ENCODE data around the gene JUN.

Gene JUN

DNA sequence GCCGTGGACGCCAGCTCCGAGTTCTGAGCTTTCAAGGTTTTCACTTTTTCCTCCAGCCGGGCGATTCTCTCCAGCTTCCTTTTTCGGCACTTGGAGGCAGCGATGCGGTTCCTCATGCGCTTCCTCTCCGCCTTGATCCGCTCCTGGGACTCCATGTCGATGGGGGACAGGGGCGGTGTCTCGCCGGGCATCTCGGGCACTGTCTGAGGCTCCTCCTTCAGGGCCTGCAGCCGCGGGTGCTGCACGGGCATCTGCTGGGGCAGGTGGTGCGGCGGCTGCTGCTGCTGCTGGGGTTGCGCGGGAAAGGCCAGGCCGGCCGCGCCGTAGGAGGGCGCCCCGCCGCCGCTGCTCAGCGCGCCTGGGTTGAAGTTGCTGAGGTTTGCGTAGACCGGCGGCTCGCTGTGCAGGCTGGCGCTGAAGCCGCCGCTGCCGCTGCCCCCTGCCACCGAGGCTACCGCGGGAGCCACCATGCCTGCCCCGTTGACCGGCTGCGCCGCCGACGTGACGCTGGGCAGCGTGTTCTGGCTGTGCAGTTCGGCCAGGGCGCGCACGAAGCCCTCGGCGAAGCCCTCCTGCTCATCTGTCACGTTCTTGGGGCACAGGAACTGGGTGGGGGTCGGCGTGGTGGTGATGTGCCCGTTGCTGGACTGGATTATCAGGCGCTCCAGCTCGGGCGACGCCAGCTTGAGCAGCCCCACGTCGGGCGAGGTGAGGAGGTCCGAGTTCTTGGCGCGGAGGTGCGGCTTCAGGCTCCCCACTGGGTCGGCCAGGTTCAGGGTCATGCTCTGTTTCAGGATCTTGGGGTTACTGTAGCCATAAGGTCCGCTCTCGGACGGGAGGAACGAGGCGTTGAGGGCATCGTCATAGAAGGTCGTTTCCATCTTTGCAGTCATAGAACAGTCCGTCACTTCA lies 1.4 kb downstream of the JUN start:
- Histone ChIP-seq H2AFZ (ENCODE audit: low read length) (peak overlapping the region; percentile 39; the same call in 1 of the 2 replicates), H3F3A (ENCODE audit: low read depth) (no peaks in the 10 kb centered on the region), H3K4me3 (ENCODE audit: low read length, poor library complexity, severe bottlenecking) (peak overlapping the region; percentile 83), H3K9ac (ENCODE audit: low read depth, low read length, poor library complexity, severe bottlenecking) (peak overlapping the region; percentile 88), H3K9me3 (ENCODE audit: insufficient read depth, low read depth, low read length) (no peaks in the 10 kb centered on the region), H3K27me3 (ENCODE audit: insufficient read depth, low read length, poor library complexity, severe bottlenecking) (no peaks in the 10 kb centered on the region), H3K79me2 (ENCODE audit: insufficient read depth, low read length) (peaks cover 41% of the 10 kb centered on the region), H3K4me2 (ENCODE audit: low read depth, low read length, poor library complexity, severe bottlenecking) (peak overlapping the region; percentile 80), H3K4me1 (ENCODE audit: insufficient read depth, low read length, poor library complexity, severe bottlenecking) (peaks cover 29% of the 10 kb centered on the region), H4K20me1 (ENCODE audit: insufficient read depth, low read length, poor library complexity, severe bottlenecking) (peaks cover 6% of the 10 kb centered on the region), H3K9me2 (replicated peaks; ENCODE audit: low read depth, low read length) (no peaks in the 10 kb centered on the region), H3K36me3 (ENCODE audit: insufficient read depth, low read length) (no peaks in the 10 kb centered on the region)
- TF ChIP-seq, protein P1, sequence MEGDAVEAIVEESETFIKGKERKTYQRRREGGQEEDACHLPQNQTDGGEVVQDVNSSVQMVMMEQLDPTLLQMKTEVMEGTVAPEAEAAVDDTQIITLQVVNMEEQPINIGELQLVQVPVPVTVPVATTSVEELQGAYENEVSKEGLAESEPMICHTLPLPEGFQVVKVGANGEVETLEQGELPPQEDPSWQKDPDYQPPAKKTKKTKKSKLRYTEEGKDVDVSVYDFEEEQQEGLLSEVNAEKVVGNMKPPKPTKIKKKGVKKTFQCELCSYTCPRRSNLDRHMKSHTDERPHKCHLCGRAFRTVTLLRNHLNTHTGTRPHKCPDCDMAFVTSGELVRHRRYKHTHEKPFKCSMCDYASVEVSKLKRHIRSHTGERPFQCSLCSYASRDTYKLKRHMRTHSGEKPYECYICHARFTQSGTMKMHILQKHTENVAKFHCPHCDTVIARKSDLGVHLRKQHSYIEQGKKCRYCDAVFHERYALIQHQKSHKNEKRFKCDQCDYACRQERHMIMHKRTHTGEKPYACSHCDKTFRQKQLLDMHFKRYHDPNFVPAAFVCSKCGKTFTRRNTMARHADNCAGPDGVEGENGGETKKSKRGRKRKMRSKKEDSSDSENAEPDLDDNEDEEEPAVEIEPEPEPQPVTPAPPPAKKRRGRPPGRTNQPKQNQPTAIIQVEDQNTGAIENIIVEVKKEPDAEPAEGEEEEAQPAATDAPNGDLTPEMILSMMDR (conservative IDR thresholded peaks at IDR 0.05; ENCODE audit: low read length), result no peak
- TF ChIP-seq EZH2phosphoT487 (IDR thresholded peaks at IDR 0.05; ENCODE audit: borderline replicate concordance), result no peak

- Histone ChIP-seq H3K4me2 (ENCODE audit: low read depth, low read length, poor library complexity, severe bottlenecking) (peak overlapping the region; percentile 80), H3K36me3 (ENCODE audit: insufficient read depth, low read length) (no peaks in the 10 kb centered on the region), H3K79me2 (ENCODE audit: insufficient read depth, low read length) (peaks cover 41% of the 10 kb centered on the region), H3K4me1 (ENCODE audit: insufficient read depth, low read length, poor library complexity, severe bottlenecking) (peaks cover 29% of the 10 kb centered on the region), H4K20me1 (ENCODE audit: insufficient read depth, low read length, poor library complexity, severe bottlenecking) (peaks cover 6% of the 10 kb centered on the region), H2AFZ (ENCODE audit: low read length) (peak overlapping the region; percentile 39; the same call in 1 of the 2 replicates), H3K27me3 (ENCODE audit: insufficient read depth, low read length, poor library complexity, severe bottlenecking) (no peaks in the 10 kb centered on the region), H3K9ac (ENCODE audit: low read depth, low read length, poor library complexity, severe bottlenecking) (peak overlapping the region; percentile 88), H3F3A (ENCODE audit: low read depth) (no peaks in the 10 kb centered on the region), H3K9me3 (ENCODE audit: insufficient read depth, low read depth, low read length) (no peaks in the 10 kb centered on the region), H3K9me2 (replicated peaks; ENCODE audit: low read depth, low read length) (no peaks in the 10 kb centered on the region), H3K4me3 (ENCODE audit: low read length, poor library complexity, severe bottlenecking) (peak overlapping the region; percentile 83)
- TF ChIP-seq EZH2phosphoT487 (IDR thresholded peaks at IDR 0.05; ENCODE audit: borderline replicate concordance), result no peak
- TF ChIP-seq, protein P1 (conservative IDR thresholded peaks at IDR 0.05; ENCODE audit: low read length), result peak; percentile 64
Observed at GRCh38 chr1:58781541-58782177, 2.2 kb downstream of the JUN start.

DNA sequence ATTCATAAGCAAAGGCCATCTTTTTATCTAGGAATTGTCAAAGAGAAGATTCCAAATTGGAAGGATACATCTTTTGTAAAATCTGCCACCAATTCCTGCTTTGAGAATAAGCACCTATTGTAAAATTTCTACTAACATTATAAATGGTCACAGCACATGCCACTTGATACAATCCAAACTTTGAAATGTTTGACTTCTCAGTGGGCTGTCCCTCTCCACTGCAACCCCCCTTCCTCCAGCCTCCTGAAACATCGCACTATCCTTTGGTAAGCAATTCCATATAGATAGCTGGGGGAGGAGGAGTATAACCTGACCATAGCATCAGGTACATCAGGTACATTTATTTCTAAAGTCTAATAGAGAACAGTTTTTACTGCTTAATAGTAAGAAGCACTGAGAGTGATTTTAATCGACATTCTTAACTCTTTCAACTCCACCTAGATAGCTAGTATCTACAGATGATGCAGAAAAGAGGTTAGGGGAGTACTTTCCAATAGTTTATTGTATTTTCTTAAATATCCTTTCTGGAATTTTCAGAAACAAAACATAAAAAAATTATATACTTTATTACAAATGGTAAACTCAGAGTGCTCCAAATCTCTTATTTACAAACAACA lies 2.9 kb downstream of the JUN start:
- no peaks in the 10 kb centered on the region for H3K36me3 ChIP-seq (ENCODE audit: insufficient read depth, low read length)
- H3K4me3 ChIP-seq (ENCODE audit: low read length, poor library complexity, severe bottlenecking), result peak overlapping the region; percentile 83
- TF ChIP-seq, protein P1 (conservative IDR thresholded peaks at IDR 0.05; ENCODE audit: low read length), result no peak
- no peak for TF ChIP-seq EZH2phosphoT487 (IDR thresholded peaks at IDR 0.05; ENCODE audit: borderline replicate concordance)
- H2AFZ ChIP-seq (ENCODE audit: low read length), result peak overlapping the region; percentile 39; the same call in 1 of the 2 replicates
- no peaks in the 10 kb centered on the region for H3K9me3 ChIP-seq (ENCODE audit: insufficient read depth, low read depth, low read length)
- H4K20me1 ChIP-seq (ENCODE audit: insufficient read depth, low read length, poor library complexity, severe bottlenecking), result peaks cover 6% of the 10 kb centered on the region
- H3K9me2 ChIP-seq (replicated peaks; ENCODE audit: low read depth, low read length), result no peaks in the 10 kb centered on the region
- no peaks in the 10 kb centered on the region for H3F3A ChIP-seq (ENCODE audit: low read depth)
- H3K27me3 ChIP-seq (ENCODE audit: insufficient read depth, low read length, poor library complexity, severe bottlenecking), result no peaks in the 10 kb centered on the region
- peaks cover 29% of the 10 kb centered on the region for H3K4me1 ChIP-seq (ENCODE audit: insufficient read depth, low read length, poor library complexity, severe bottlenecking)
- peak overlapping the region; percentile 80 for H3K4me2 ChIP-seq (ENCODE audit: low read depth, low read length, poor library complexity, severe bottlenecking)
- peaks cover 41% of the 10 kb centered on the region for H3K79me2 ChIP-seq (ENCODE audit: insufficient read depth, low read length)
- peak overlapping the region; percentile 88 for H3K9ac ChIP-seq (ENCODE audit: low read depth, low read length, poor library complexity, severe bottlenecking)

Data from Loucy (cell line).